GM18907 (cell line): ENCODE measurements around the gene CXCL10.
A peak's percentile ranks its signal among the peaks of the same experiment; 100 is the strongest.
"Not testable (repeated sequence)": the region's sequence is repeated elsewhere in the genome, so short reads cannot be mapped to it uniquely, and the experiment has no call there.

Experiments used
- ATAC-seq: cut with Tn5 transposase; IDR thresholded peaks from one replicate; pipeline ENCODE4 v1.9.1; 2021; ENCODE audit warnings: mild to moderate bottlenecking, moderate library complexity; ENCODE audit not compliant: unreplicated experiment

CXCL10 gene

GRCh38 chr4:76029300-76029699 is 6.0 kb upstream of the CXCL10 start:
- no peak for ATAC-seq

- no peak for ATAC-seq
These were observed 5.1 kb upstream of the CXCL10 start for GRCh38 chr4:76028350-76028765.

DNA sequence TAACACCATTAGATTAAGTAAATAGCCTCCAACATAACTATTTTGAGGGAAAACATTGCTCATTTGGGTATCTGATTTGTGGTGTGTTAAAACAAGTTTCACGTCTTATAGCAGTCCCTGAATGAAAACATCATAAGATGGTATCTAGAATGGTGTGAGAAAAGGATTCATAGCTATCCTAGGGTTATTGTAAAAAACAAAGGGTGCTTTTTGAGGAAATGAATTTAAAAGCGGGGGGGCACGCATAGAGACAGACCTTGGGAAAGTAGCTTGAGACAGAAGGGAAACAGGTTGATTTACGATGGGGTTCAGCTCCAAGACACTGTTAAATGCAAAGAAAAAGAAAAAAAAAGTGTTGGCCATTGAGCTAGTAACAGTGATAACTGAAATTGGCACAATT is 768 bp upstream of the CXCL10 start:
- no peak for ATAC-seq

- no peak for ATAC-seq
These were observed 620 bp downstream of the CXCL10 start for GRCh38 chr4:76022677-76023076.

- ATAC-seq, result no peak
These were observed 1.3 kb downstream of the CXCL10 start for GRCh38 chr4:76022031-76022430.

- no peak for ATAC-seq
These were observed 6.1 kb downstream of the CXCL10 start for GRCh38 chr4:76017056-76017686.

GRCh38 chr4:76016393-76016792 is 6.9 kb downstream of the CXCL10 start:
- ATAC-seq, result peak; percentile 83

DNA sequence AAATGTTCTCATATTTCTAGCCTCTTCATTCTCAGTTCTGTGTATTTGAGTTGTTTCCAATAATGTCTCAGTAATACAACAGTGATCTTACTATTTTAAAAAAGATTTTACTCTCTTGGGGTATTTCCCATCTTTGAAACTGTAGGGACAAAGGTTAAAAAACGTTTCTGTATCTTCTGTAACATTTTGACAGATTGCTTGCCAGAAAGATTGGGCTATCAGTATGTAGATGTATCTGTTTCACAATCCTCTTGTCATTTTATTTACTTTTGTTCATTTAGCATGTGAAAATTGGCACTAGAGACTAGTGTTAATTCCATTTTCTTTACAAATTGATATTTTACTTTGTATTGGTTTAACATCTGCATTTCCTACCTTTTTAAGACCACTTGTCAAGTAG is 9.8 kb downstream of the CXCL10 start:
- ATAC-seq, result no peak

DNA sequence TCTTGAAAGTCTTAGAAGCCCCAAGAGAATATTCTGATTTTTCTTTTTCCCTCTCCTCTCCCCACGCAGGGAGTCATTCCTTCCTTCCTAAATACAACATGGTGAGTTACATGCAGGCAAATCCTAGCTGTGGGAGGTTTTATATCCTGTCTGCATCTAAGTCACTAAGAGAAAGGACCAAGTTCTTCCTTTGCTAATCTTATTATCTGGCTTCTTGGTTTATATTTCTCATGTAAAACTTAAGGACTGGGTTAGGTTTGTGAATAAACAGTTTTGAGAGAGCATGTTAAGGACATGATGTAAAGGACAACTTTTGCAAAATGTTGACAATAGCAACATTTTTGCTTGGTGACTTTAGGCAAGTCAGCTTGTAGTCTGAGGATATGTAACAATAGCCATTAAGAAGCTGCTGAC is 10.9 kb downstream of the CXCL10 start:
- ATAC-seq, result no peak

GRCh38 chr4:76011700-76012387 is 11.5 kb downstream of the CXCL10 start:
- ATAC-seq, result peak; percentile 56

GRCh38 chr4:76011018-76011670 is 12.2 kb downstream of the CXCL10 start:
- ATAC-seq, result no peak

- ATAC-seq, result no peak
These were observed 12.7 kb downstream of the CXCL10 start for GRCh38 chr4:76010576-76010975.

- no peak for ATAC-seq
These were observed 14.0 kb downstream of the CXCL10 start for GRCh38 chr4:76009311-76009710.

- ATAC-seq, result no peak
These were observed 16.0 kb downstream of the CXCL10 start, which contains the start of gene CXCL9 for GRCh38 chr4:76007089-76007862. Gene CXCL9 (minus strand): TSS chr4:76007509. CDS start chr4:76007449, 60 bp downstream.

DNA sequence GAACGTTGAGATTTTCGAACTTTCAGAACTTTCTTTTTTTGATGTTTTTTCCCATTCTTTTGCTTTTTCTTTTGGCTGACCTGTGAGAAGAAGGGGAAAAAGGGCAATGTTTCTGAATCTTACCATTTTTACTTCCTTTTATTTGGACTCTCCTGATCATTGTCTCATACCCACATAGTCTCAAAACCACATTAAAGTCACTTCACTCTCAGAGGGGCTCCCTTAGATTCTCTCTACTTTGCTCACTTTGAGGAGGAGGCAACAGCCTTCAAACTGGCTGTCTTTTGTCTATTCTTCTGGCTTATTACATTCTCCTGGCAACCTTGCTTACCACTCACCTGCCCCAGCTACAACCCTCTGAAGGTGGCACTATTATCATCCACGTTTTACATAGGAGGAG is 19.7 kb downstream of the CXCL10 start:
- ATAC-seq, result no peak

DNA sequence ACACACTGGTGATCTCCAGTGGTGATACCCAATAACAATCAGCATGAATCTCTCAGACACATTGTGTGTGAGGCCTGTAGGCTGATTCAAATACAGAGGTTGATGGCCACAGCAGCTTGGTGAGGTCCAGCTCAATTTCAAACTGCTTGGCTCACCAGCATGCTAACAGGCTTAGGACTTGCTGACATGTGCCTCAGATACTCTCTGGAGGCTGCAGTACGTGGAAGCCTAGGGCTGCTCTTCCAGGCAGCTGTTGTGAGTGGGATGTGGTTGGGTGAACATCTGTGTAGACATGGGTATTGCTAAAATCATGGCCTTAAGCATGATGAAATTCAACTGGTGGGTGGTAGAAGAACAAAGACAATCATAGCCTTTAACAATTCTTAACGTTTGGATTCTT is 20.3 kb downstream of the CXCL10 start:
- no peak for ATAC-seq

DNA sequence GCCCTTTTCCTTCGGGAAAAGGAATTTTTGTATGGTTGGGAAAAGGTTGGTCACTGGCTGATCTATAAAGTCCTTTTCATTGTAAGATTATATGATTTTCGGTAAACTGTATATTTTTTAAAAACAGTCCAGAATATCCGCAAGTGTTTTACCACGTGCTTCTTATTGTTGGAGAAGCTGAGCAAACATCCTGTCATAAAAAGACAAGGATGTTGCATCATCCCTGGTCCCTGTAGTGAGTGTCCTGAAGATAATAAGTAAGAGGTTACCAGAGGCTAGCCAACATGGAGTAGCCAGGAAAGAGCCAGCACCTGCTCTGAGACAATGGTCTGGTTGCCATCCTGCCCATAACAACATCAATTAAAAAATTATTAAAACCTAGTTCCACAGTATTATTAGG is 21.1 kb downstream of the CXCL10 start:
- ATAC-seq, result no peak

- ATAC-seq, result no peak
These were observed 21.6 kb downstream of the CXCL10 start for GRCh38 chr4:76001700-76002099.

- ATAC-seq, result no peak
These were observed 23.0 kb downstream of the CXCL10 start for GRCh38 chr4:76000279-76000678.

DNA sequence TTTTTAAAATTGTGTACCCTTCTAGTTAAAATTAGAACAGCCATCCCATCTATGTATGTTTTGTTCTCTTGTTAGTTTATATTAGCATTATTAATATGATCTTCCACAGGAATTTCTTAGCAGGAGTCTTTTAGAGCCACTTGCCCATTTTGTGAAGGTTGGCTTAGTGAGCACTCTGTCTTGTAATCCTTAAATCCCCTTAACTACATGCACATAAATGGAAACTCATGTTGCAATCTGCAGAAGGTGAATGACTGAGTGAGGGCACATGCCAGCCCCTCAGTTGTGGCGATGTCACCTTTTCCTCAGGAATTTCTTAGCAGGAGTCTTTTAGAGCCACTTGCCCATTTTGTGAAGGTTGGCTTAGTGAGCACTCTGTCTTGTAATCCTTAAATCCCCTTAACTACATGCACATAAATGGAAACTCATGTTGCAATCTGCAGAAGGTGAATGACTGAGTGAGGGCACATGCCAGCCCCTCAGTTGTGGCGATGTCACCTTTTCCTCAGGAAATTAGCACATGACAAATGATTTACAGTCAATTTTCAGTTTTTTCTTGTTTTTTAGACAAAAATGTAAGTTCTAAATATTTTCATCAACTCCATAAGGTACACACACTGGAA is 24.7 kb downstream of the CXCL10 start:
- not testable (repeated sequence) for ATAC-seq

DNA sequence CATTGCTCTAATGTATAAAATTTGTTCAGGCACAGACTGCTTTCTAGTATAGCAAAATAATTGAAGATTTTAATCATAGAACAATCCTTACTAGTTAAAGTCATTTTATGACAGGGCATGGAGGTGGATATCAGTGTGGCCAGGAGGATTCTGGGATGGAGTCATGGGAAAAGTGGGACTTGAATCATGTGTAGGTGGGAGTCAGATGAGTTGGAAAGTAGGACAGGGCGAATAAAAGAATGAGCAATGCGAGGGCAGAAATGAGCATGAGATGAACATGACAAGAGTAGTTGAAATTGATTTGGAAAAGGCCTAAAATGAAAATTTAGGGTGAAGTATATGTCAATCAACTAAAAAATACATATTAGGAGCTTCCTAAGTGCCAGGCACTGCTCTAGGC is 25.4 kb downstream of the CXCL10 start:
- ATAC-seq, result no peak
